HCT116 (cell line): ENCODE results near the gene NHERF2. TPM values are rescaled to one million over a fixed set of nuclear protein-coding genes. Genes with fewer than 3 reads are reported as not detected.

ENCODE experiments used
- ATAC-seq: fragments of 200-7000 bp; cut with Tn5 transposase; 2 replicates; pipeline ENCODE4 v1.9.1; 2020; ENCODE audit warnings: mild to moderate bottlenecking, moderate library complexity
- BruUV-seq: library from RNA; stranded (reverse); fragments of 400-500 nt; replicated peaks from 2 replicates; lab custom pipeline; 2021; lab: Mats Ljungman, UMichigan
- CTCF ChIA-PET: fragments of 300-600 bp; sonication (Branson Sonifier 250); formaldehyde crosslinking; loops from one replicate; lab custom pipeline; 2021; ENCODE audit warnings: antibody characterized with exemption; lab: Charles Lee
- POLR2A ChIA-PET: fragments of 300-600, 350-600 bp; sonication (Branson Sonifier 250); formaldehyde crosslinking; loops from one replicate; lab custom pipeline; 2021; ENCODE audit warnings: antibody characterized with exemption; lab: Charles Lee
- RAD21 ChIA-PET, 2 experiments: fragments of 300-600 bp; sonication (Branson Sonifier 250); formaldehyde crosslinking; loops; one replicate each; lab custom pipeline; 2023; ENCODE audit warnings: low total read pairs in 2 of 2; ENCODE audit not compliant: uncharacterized antibody in 2 of 2, unreplicated experiment in 2 of 2, low non-redundant PET in 1 of 2; lab: Charles Lee
- DNase-seq: peaks from one replicate; pipeline ENCODE4 v3.0.0-alpha.2; 2010; ENCODE audit warnings: low read depth, low spot score
- H2AFZ ChIP-seq: fragments of 200-600 bp; shearing (Covaris generic), sonication (generic); 2 replicates; pipeline ENCODE4 v1.6.1; 2017; ENCODE audit warnings: low read depth, mixed run types, mixed read lengths, antibody characterized with exemption, low read length; ENCODE audit not compliant: poor library complexity, severe bottlenecking
- H3K27ac ChIP-seq: 2 replicates; pipeline ENCODE4 v1.5.1; 2012; ENCODE audit warnings: low read depth, low read length
- H3K27me3 ChIP-seq: fragments of 200-600 bp; sonication (generic); 2 replicates; pipeline ENCODE4 v1.6.1; 2016; ENCODE audit warnings: mixed run types, low read length, mixed read lengths; ENCODE audit not compliant: insufficient read depth
- H3K36me3 ChIP-seq, 2 experiments: fragments of 200-500 bp in 1 of 2; fragments of 200-600 bp in 1 of 2; sonication (Bioruptor generic) in 1 of 2; sonication (generic) in 1 of 2; 2 replicates each; pipeline versions ENCODE4 v1.5.1 to v1.6.1; 2014 to 2016; ENCODE audit warnings: low read length in 2 of 2, inconsistent platforms in 1 of 2, mixed read lengths in 1 of 2, mixed run types in 1 of 2; ENCODE audit not compliant: insufficient read depth in 2 of 2, control insufficient read depth in 1 of 2
- H3K4me1 ChIP-seq, 2 experiments: fragments of 200-600 bp in 1 of 2; sonication (generic) in 1 of 2; 2 replicates each; pipeline versions ENCODE4 v1.5.1 to v1.6.1; 2012 to 2017; ENCODE audit warnings: low read length in 2 of 2, inconsistent platforms in 1 of 2, mild to moderate bottlenecking in 1 of 2, mixed read lengths in 1 of 2, mixed run types in 1 of 2, moderate library complexity in 1 of 2; ENCODE audit not compliant: insufficient read depth in 2 of 2, control insufficient read depth in 1 of 2
- H3K4me2 ChIP-seq: fragments of 200-600 bp; sonication (generic); 2 replicates; pipeline ENCODE4 v1.6.1; 2017; ENCODE audit warnings: mixed run types, low read length, mixed read lengths
- H3K4me3 ChIP-seq, 2 experiments: fragments of 200-600 bp in 1 of 2; sonication (generic) in 1 of 2; replicated peaks in 1 of 2; 2 replicates each; pipeline ENCODE4 v1.5.1; 2011 to 2016; ENCODE audit warnings: low read length in 2 of 2, control low read depth in 1 of 2, low read depth in 1 of 2, mild to moderate bottlenecking in 1 of 2, mixed read lengths in 1 of 2, mixed run types in 1 of 2
- H3K79me2 ChIP-seq: fragments of 200-600 bp; sonication (generic); 2 replicates; pipeline ENCODE4 v1.6.1; 2017; ENCODE audit warnings: mild to moderate bottlenecking, mixed run types, low read length, moderate library complexity, mixed read lengths; ENCODE audit not compliant: insufficient read depth
- H3K9ac ChIP-seq: fragments of 200-600 bp; sonication (generic); 2 replicates; pipeline ENCODE4 v1.6.1; 2016; ENCODE audit warnings: low read length, mixed read lengths
- H3K9me2 ChIP-seq: fragments of 200-600 bp; sonication (generic), shearing (Covaris generic); 2 replicates; pipeline ENCODE4 v1.6.1; 2017; ENCODE audit warnings: mixed run types, mild to moderate bottlenecking, moderate library complexity; ENCODE audit not compliant: insufficient read depth
- H3K9me3 ChIP-seq, 2 experiments: fragments of 200-500 bp in 1 of 2; fragments of 200-600 bp in 1 of 2; sonication (Bioruptor generic) in 1 of 2; sonication (generic) in 1 of 2; 2 replicates each; pipeline ENCODE4 v1.6.1; 2014 to 2017; ENCODE audit warnings: low read length in 2 of 2, mixed read lengths in 2 of 2, inconsistent platforms in 1 of 2, low read depth in 1 of 2, mild to moderate bottlenecking in 1 of 2, mixed run types in 1 of 2, moderate library complexity in 1 of 2; ENCODE audit not compliant: control insufficient read depth in 1 of 2, insufficient read depth in 1 of 2
- H4K20me1 ChIP-seq: fragments of 200-600 bp; sonication (generic), shearing (Covaris generic); 2 replicates; pipeline ENCODE4 v1.6.1; 2017; ENCODE audit warnings: mixed run types, mild to moderate bottlenecking, moderate library complexity; ENCODE audit not compliant: insufficient read depth
- CBX3 ChIP-seq: IDR thresholded peaks from 2 replicates; pipeline ENCODE4 v1.6.1; 2012; ENCODE audit warnings: low read depth
- CTCF ChIP-seq, 3 experiments: fragments of 200-600 bp in 1 of 3; sonication (generic) in 1 of 3; IDR thresholded peaks in 2 of 3; conservative IDR thresholded peaks in 1 of 3; 2 replicates each; pipeline ENCODE4 v1.5.1; 2012 to 2017; ENCODE audit warnings: low read depth in 2 of 3, low read length in 2 of 3, antibody characterized with exemption in 1 of 3, borderline replicate concordance in 1 of 3, control low read depth in 1 of 3, mild to moderate bottlenecking in 1 of 3, mixed read lengths in 1 of 3, mixed run types in 1 of 3, moderate library complexity in 1 of 3; ENCODE audit not compliant: insufficient read depth in 1 of 3
- EGR1 ChIP-seq: IDR thresholded peaks from 2 replicates; pipeline ENCODE4 v1.6.1; 2012; ENCODE audit warnings: low read depth
- EZH2 ChIP-seq: fragments of 200-600 bp; sonication (generic); IDR thresholded peaks from 2 replicates; pipeline ENCODE4 v1.6.1; 2017; ENCODE audit warnings: antibody characterized with exemption, mixed run types
- EZH2phosphoT487 ChIP-seq: fragments of 200-600 bp; IDR thresholded peaks from 2 replicates; pipeline ENCODE4 v1.6.1; 2018; ENCODE audit warnings: antibody characterized with exemption, borderline replicate concordance
- JUND ChIP-seq: IDR thresholded peaks from 2 replicates; pipeline ENCODE4 v1.6.1; 2012
- MAX ChIP-seq: IDR thresholded peaks from 2 replicates; pipeline ENCODE4 v1.6.1; 2012
- POLR2A ChIP-seq: IDR thresholded peaks from 2 replicates; pipeline ENCODE4 v1.7.0; 2011; ENCODE audit warnings: borderline replicate concordance; ENCODE audit not compliant: insufficient read depth, insufficient read length; ENCODE audit errors: extremely low read depth
- RAD21 ChIP-seq: IDR thresholded peaks from 2 replicates; pipeline ENCODE4 v1.6.1; 2012; ENCODE audit warnings: low read depth, mild to moderate bottlenecking
- REST ChIP-seq: IDR thresholded peaks from 2 replicates; pipeline ENCODE4 v1.6.1; 2012; ENCODE audit warnings: low read depth
- SIN3A ChIP-seq: IDR thresholded peaks from 2 replicates; pipeline ENCODE4 v1.6.1; 2012; ENCODE audit warnings: low read depth
- SP1 ChIP-seq: IDR thresholded peaks from 2 replicates; pipeline ENCODE4 v1.6.1; 2012; ENCODE audit warnings: low read depth
- SRF ChIP-seq: IDR thresholded peaks from 2 replicates; pipeline ENCODE4 v1.6.1; 2012; ENCODE audit warnings: low read depth
- TCF7L2 ChIP-seq: IDR thresholded peaks from 2 replicates; pipeline ENCODE4 v1.7.0; 2011; ENCODE audit warnings: borderline replicate concordance, inconsistent platforms; ENCODE audit not compliant: insufficient read depth, insufficient read length; ENCODE audit errors: extremely low read depth
- YY1 ChIP-seq: IDR thresholded peaks from 2 replicates; pipeline ENCODE4 v1.6.1; 2011; ENCODE audit warnings: low read length, low read depth, moderate library complexity, mild to moderate bottlenecking; ENCODE audit not compliant: insufficient replicate concordance; ENCODE audit errors: extremely low read depth
- ZBTB33 ChIP-seq: IDR thresholded peaks from 2 replicates; pipeline ENCODE4 v1.6.1; 2011; ENCODE audit warnings: mild to moderate bottlenecking, low read length, moderate library complexity; ENCODE audit not compliant: insufficient replicate concordance; ENCODE audit errors: extremely low read depth
- ZFX ChIP-seq: fragments of 450-650 bp; IDR thresholded peaks from 2 replicates; pipeline ENCODE4 v1.6.1; 2017
- ZNF274 ChIP-seq: fragments of 200-500 bp; sonication (Bioruptor generic); IDR thresholded peaks from 2 replicates; pipeline ENCODE4 v1.6.1; 2014; ENCODE audit warnings: mild to moderate bottlenecking, low read depth, low read length, inconsistent platforms
- intact Hi-C: fragments of 100-400 bp; cut with micrococcal nuclease; formaldehyde crosslinking; loops from 2 replicates; pipeline ENCODE4 v1.10.0; 2022
- total RNA-seq: library from RNA; stranded (reverse); gene quantifications from one replicate; pipeline ENCODE4 v1.2.1, GENCODE V29; 2021; ENCODE audit not compliant: unreplicated experiment

Gene NHERF2
- total RNA-seq, 1 experiment from 2014 or later, result 58.4 TPM

- H2AFZ ChIP-seq, result no peak overlapping the region
- ATAC-seq (no peak), DNase-seq (no peak)
- no peaks in the 10 kb centered on the region for H3K9me2 ChIP-seq
- H3K36me3 ChIP-seq, result no peaks in the 10 kb centered on the region
- no peak overlapping the region; the same call in 1 of the 2 replicates for H3K27ac ChIP-seq
- H3K4me2 ChIP-seq, result no peak overlapping the region
- no peak overlapping the region for H3K4me3 ChIP-seq
- no peak for TF ChIP-seq POLR2A
- no peak for TF ChIP-seq SIN3A
- no peak for TF ChIP-seq ZNF274
- no peak for TF ChIP-seq ZBTB33
- TF ChIP-seq REST, result no peak
- TF ChIP-seq EZH2, result no peak
- no peak for TF ChIP-seq TCF7L2
- no peak for TF ChIP-seq MAX
- no peak for TF ChIP-seq RAD21
- TF ChIP-seq SRF, result no peak
- TF ChIP-seq YY1, result no peak
- no peak for TF ChIP-seq JUND
- TF ChIP-seq SP1, result no peak
- no peak for TF ChIP-seq CTCF (IDR thresholded peaks at IDR 0.05 in 2 of 3, conservative IDR thresholded peaks at IDR 0.05 in 1 of 3; ENCODE audit: borderline replicate concordance in 1 of 3, insufficient read depth in 1 of 3, low read depth in 2 of 3, low read length in 2 of 3)
- TF ChIP-seq EGR1, result no peak
- TF ChIP-seq EZH2phosphoT487, result no peak
- no peak for TF ChIP-seq CBX3
- TF ChIP-seq ZFX, result no peak
- H4K20me1 ChIP-seq, result no peaks in the 10 kb centered on the region
- no peaks in the 10 kb centered on the region for H3K9me3 ChIP-seq
- peaks cover 5 to 36% of the 10 kb centered on the region in 2 experiments; a peak in 2 of 4 replicates for H3K4me1 ChIP-seq
- POLR2A ChIA-PET, result no interaction called here
- RAD21 ChIA-PET, result no interaction called here
- no TSS peak for BruUV-seq
- H3K27me3 ChIP-seq, result no peaks in the 10 kb centered on the region
- intact Hi-C loops, result no loop called here
- H3K79me2 ChIP-seq, result no peaks in the 10 kb centered on the region
- CTCF ChIA-PET, result no interaction called here
- no peak overlapping the region for H3K9ac ChIP-seq
These were observed 11.9 kb downstream of the NHERF2 start for GRCh38 chr16:2038382-2039231.
